ENCODE data around the gene SERP1. TPM values are rescaled to one million over a fixed set of nuclear protein-coding genes. Genes with fewer than 3 reads are reported as not detected.
A peak's percentile ranks its signal among the peaks of the same experiment; 100 is the strongest.
"Not testable (repeated sequence)": the region's sequence is repeated elsewhere in the genome, so short reads cannot be mapped to it uniquely, and the experiment has no call there.

Gene SERP1
- total RNA-seq, 1 donor from 2014 or later = 119 TPM

GRCh38 chr3:150503402-150504099, 42.7 kb downstream of the SERP1 start:
- Mint-ChIP-seq H3K27ac (ENCODE audit: unreplicated experiment) (no peak overlapping the region), H3K36me3 (ENCODE audit: low read depth, unreplicated experiment) (peaks cover 12% of the 10 kb centered on the region), H3K4me1 (ENCODE audit: low read depth, unreplicated experiment) (no peaks in the 10 kb centered on the region), H3K27me3 (ENCODE audit: low read depth, unreplicated experiment) (peaks cover 4% of the 10 kb centered on the region), H3K9me3 (ENCODE audit: unreplicated experiment) (peaks cover 14% of the 10 kb centered on the region), H3K4me3 (ENCODE audit: unreplicated experiment) (no peak overlapping the region)
- no peaks in the 10 kb centered on the region for H4K20me1 ChIP-seq (ENCODE audit: insufficient read depth, low read length)
- H3K4me3 ChIP-seq (ENCODE audit: insufficient read depth, low read depth, low read length) = no peak overlapping the region
- no peak overlapping the region for H3K4me2 ChIP-seq (ENCODE audit: low read length)
- peaks cover 6% of the 10 kb centered on the region for H3K9me3 ChIP-seq (ENCODE audit: insufficient read depth, low read depth, low read length)
- TF ChIP-seq CTCF (IDR thresholded peaks at IDR 0.05; ENCODE audit: insufficient read depth, low read depth, low read length) (no peak), EZH2 (IDR thresholded peaks at IDR 0.05; ENCODE audit: insufficient read depth, low read length) (no peak)
- FAIRE-seq = no peak
- no peaks in the 10 kb centered on the region for H3K27me3 ChIP-seq (ENCODE audit: insufficient read depth, low read length)
- H3K79me2 ChIP-seq (ENCODE audit: insufficient read depth, low read length) = no peaks in the 10 kb centered on the region
- DNase-seq (ENCODE audit: low read depth) = no peak
- no peaks in the 10 kb centered on the region for H3K4me1 ChIP-seq (ENCODE audit: insufficient read depth, low read length)
- no peak overlapping the region for H3K27ac ChIP-seq (ENCODE audit: low read depth, low read length)
- no peak overlapping the region for H3K9ac ChIP-seq (ENCODE audit: low read length)
- H2AFZ ChIP-seq (ENCODE audit: low read depth, low read length) = no peak overlapping the region
- no peaks in the 10 kb centered on the region for H3K36me3 ChIP-seq (ENCODE audit: insufficient read depth, low read length)

GRCh38 chr3:150500960-150501359, 45.3 kb downstream of the SERP1 start:
- not testable (repeated sequence) for H3K4me2 ChIP-seq (ENCODE audit: low read length); H3K4me3 Mint-ChIP-seq (ENCODE audit: unreplicated experiment); H3K4me1 Mint-ChIP-seq (ENCODE audit: low read depth, unreplicated experiment); H2AFZ ChIP-seq (ENCODE audit: low read depth, low read length); DNase-seq (ENCODE audit: low read depth); H3K9me3 ChIP-seq (ENCODE audit: insufficient read depth, low read depth, low read length); H3K27me3 ChIP-seq (ENCODE audit: insufficient read depth, low read length); FAIRE-seq; H3K27ac ChIP-seq (ENCODE audit: low read depth, low read length); H3K27me3 Mint-ChIP-seq (ENCODE audit: low read depth, unreplicated experiment); H3K27ac Mint-ChIP-seq (ENCODE audit: unreplicated experiment); H3K9ac ChIP-seq (ENCODE audit: low read length); H3K4me3 ChIP-seq (ENCODE audit: insufficient read depth, low read depth, low read length); H3K36me3 ChIP-seq (ENCODE audit: insufficient read depth, low read length); H3K79me2 ChIP-seq (ENCODE audit: insufficient read depth, low read length); H4K20me1 ChIP-seq (ENCODE audit: insufficient read depth, low read length); H3K4me1 ChIP-seq (ENCODE audit: insufficient read depth, low read length)
- Mint-ChIP-seq H3K36me3 (ENCODE audit: low read depth, unreplicated experiment) (peaks cover 12% of the 10 kb centered on the region), H3K9me3 (ENCODE audit: unreplicated experiment) (peaks cover 10% of the 10 kb centered on the region)

GRCh38 chr3:150497956-150498355, 48.3 kb downstream of the SERP1 start:
- no peak for TF ChIP-seq CTCF (IDR thresholded peaks at IDR 0.05; ENCODE audit: insufficient read depth, low read depth, low read length)
- Mint-ChIP-seq H3K4me3 (ENCODE audit: unreplicated experiment) (no peak overlapping the region), H3K9me3 (ENCODE audit: unreplicated experiment) (peaks cover 10% of the 10 kb centered on the region), H3K36me3 (ENCODE audit: low read depth, unreplicated experiment) (peaks cover 12% of the 10 kb centered on the region), H3K4me1 (ENCODE audit: low read depth, unreplicated experiment) (peaks cover 10% of the 10 kb centered on the region), H3K27me3 (ENCODE audit: low read depth, unreplicated experiment) (no peaks in the 10 kb centered on the region), H3K27ac (ENCODE audit: unreplicated experiment) (no peak overlapping the region)
- peaks cover 6% of the 10 kb centered on the region for H3K9me3 ChIP-seq (ENCODE audit: insufficient read depth, low read depth, low read length)
- H3K4me1 ChIP-seq (ENCODE audit: insufficient read depth, low read length) = no peaks in the 10 kb centered on the region
- H3K4me3 ChIP-seq (ENCODE audit: insufficient read depth, low read depth, low read length) = no peak overlapping the region
- no peak overlapping the region for H3K4me2 ChIP-seq (ENCODE audit: low read length)
- H4K20me1 ChIP-seq (ENCODE audit: insufficient read depth, low read length) = no peaks in the 10 kb centered on the region
- no peaks in the 10 kb centered on the region for H3K27me3 ChIP-seq (ENCODE audit: insufficient read depth, low read length)
- H3K79me2 ChIP-seq (ENCODE audit: insufficient read depth, low read length) = no peaks in the 10 kb centered on the region
- no peaks in the 10 kb centered on the region for H3K36me3 ChIP-seq (ENCODE audit: insufficient read depth, low read length)
- FAIRE-seq (no peak), DNase-seq (ENCODE audit: low read depth) (peak; percentile 59)
- no peak overlapping the region for H3K27ac ChIP-seq (ENCODE audit: low read depth, low read length)
- H2AFZ ChIP-seq (ENCODE audit: low read depth, low read length) = no peak overlapping the region
- H3K9ac ChIP-seq (ENCODE audit: low read length) = no peak overlapping the region
